Fibroblast of upper back skin (primary cell): ENCODE measurements around the gene NKTR.
A peak's percentile ranks its signal among the peaks of the same experiment; 100 is the strongest.
"Not testable (repeated sequence)": the region's sequence is repeated elsewhere in the genome, so short reads cannot be mapped to it uniquely, and the experiment has no call there.

ENCODE experiments used
- DNase-seq: peaks from one replicate; pipeline ENCODE4 v3.0.0-alpha.2; 2013

The NKTR gene

DNA sequence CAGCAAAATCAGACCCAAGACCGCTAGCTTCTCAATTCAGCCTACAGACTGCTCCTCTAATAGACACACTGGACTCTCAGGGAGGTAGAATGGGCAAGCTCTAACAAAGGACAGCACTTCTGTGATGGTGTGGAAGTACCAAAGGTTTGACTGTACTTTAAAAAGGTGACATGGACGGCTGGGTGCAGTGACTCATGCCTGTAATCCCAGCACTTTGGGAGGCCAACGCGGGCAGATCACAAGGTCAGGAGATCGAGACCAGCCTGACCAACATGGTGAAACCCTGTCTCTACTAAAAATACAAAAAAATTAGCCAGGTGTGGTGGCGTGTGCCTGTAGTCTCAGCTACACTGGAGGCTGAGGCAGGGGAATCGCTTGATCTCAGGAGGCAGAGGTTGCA is 3.4 kb upstream of the NKTR start:
- not testable (repeated sequence) for DNase-seq

DNA sequence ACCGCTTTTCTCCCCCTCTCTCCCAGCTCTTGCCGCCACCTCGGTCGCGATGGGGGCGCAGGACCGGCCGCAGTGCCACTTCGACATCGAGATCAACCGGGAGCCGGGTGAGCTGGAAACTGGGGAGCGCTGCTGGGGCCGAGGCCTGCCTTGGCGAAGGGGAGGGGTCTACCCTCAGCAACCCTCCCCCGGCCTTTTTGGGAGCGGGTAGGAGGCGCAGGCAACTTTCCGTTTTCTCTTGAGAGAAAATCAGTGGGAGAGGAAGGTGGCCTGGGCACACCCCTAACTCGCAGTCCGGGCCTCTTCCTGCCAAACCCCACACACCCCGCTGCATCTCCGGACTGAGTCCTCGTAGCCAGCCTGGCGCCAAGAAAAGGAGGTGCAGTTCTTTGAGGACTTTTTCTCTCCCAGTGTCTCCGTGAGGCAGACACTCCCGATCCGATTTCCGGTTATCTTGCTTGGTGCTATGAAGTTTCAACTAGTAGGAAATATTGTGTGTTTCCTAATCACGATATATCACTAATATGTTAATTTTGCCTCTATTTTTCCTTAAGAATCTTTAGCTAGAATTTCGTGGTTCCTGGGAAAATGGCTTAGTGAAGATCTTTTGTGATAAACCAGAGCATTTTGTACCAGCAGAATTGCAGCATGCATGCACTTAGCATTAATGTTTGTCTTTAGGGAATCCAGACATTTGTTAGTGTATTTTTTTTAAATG is 631 bp downstream of the NKTR start:
- peak; percentile 65 for DNase-seq

DNA sequence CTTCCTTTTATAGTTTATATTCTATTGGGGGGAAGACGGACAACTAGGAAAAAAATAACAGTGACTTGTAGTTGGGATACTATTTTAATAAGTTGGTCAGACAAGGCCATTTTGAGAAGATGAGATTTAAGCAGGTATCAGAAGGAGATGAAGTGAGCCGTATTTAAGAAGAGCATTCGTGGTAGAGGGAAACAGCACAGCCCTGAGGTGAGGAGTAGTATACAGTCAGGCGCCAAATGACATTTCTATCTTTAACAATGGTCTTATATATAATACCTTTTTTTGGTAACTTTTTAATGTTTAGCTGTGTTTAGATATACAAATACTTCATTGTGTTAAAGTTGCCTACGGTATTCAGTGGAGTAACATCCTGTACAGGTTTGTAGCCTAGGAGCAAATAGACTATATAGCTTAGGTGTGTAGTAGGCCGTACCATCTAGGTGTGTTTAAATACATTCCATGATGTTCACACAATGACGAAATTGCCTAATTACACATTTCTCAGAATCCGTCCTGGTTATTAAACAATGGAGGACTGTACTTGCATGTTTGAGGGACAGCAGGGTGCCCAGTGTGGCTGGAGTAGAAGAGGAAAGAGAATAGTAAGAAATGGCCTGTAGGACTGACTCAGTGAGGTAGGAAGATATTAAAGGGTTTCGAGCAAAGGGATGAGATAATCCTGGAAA is 1.6 kb downstream of the NKTR start:
- DNase-seq = no peak

- DNase-seq = no peak
Observed at GRCh38 chr3:42602961-42603360, 2.5 kb downstream of the NKTR start.

DNA sequence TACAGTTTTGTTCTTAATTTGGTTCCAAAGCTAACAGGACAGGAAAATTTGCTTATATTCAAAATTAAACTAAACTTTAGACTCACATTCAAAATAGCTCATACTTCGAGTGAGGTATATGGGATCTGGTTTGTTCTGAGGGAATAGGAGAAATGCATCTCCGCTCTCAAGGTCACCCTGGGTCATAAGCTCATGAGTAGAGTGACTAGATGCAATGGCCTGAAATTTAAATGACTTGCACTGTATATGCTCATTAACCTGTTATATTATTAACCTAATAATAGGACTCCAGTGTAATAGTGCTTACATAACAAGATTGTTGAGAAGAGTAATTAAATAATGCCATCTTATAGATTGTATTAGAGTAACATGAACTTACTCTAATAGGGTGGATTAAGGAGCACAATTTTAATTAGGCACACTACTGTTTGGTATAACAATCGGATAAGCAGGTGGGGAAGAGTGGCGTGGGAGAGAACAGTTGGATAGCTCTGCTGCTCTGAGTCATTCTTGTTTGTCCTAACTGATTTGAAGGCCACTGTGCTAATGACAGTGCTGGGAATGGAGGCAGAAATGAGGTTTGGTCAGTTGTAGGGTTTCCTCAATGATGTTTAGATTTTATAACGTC is 5.2 kb downstream of the NKTR start:
- DNase-seq = no peak

GRCh38 chr3:42608581-42608980 is 8.1 kb downstream of the NKTR start:
- peak; percentile 43 for DNase-seq

GRCh38 chr3:42610976-42611375 is 10.5 kb downstream of the NKTR start:
- DNase-seq = no peak

DNA sequence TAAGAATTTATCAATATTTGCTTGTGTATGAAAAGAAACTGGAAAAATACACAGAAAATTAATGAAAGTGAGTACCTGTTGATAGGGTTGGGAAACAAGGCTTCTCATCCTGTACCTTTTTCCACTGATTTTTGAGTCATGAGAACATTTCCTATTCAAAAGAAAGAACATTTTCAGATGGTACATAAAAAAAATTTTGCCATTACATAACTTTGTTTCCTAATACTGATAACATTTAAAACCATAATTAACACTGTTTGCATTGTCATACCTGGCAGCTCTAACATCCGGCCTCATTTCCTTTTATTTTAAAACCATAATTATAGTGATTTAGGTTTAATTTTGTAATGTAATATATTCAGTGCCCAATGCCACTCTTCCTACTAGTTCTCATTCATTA is 11.7 kb downstream of the NKTR start:
- DNase-seq = no peak

DNA sequence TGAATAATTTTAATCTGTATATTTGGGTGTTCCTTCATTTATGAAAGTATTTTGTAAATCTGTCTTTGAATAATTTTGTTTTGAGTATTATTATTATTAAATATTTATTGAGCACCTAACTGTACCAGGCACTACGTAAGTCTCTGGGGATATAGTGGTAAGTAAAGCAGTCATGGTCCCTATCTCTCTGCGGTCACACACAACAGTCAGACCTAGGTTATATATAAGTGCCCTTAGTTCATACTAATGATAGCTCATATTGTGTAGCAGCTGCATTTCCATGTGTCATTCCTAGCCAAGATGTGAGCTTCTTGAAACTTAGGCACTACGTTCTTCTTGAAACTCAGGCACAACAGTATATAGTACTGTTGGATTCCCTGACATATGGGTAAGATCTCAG is 12.4 kb downstream of the NKTR start:
- no peak for DNase-seq

DNA sequence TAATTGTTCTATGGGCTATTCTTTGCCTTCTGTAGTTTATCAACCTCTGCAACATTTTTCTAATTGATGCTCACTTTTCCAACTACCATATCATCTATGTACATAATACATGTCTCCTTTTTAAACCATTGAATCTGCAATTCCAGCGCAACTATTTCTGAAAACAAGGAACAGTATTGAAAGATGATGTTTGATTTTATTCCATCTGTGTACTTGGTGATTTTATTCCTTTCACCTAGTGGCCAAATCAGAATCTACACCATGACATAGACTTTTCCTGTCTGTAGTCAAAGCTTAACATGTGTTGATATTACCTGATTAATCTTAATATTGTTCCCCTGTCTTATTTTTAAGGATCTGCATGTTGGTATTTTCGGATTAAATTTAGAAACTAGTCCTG is 13.0 kb downstream of the NKTR start:
- no peak for DNase-seq

- no peak for DNase-seq
Observed at GRCh38 chr3:42631620-42632019, 31.1 kb downstream of the NKTR start.

DNA sequence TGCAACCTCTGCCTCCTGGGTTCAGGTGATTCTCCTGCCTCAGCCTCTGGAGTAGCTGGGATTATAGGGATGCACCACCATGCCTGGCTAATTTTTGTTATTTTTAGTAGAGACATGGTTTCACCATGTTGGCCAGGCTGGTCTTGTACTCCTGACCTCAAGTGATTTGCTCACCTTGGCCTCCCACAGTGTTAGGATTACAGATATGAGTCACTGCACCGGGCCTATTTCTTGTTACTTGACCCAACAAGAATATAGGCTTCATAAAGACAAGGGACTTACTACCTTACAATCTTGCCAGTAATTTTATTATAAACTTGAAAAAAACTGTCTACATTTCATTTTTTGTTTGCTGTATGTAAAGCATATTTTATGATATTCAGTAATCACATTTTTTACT is 31.7 kb downstream of the NKTR start:
- no peak for DNase-seq

GRCh38 chr3:42633544-42633943 is 33.1 kb downstream of the NKTR start:
- no peak for DNase-seq

GRCh38 chr3:42635111-42635510 is 34.6 kb downstream of the NKTR start:
- peak; percentile 21 for DNase-seq

- DNase-seq = no peak
Observed at GRCh38 chr3:42637001-42637400, 36.5 kb downstream of the NKTR start.

DNA sequence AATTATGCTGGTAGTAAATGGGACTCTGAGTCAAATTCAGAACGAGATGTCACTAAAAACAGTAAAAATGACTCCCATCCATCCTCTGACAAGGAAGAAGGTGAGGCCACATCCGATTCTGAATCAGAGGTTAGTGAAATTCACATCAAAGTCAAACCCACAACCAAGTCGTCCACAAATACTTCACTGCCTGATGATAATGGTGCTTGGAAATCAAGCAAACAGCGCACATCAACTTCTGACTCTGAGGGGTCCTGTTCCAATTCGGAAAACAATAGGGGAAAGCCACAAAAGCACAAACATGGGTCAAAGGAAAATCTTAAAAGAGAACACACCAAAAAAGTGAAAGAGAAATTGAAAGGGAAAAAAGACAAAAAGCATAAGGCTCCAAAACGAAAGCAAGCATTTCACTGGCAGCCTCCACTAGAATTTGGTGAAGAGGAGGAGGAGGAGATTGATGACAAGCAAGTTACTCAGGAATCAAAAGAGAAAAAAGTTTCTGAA is 37.9 kb downstream of the NKTR start:
- no peak for DNase-seq

DNA sequence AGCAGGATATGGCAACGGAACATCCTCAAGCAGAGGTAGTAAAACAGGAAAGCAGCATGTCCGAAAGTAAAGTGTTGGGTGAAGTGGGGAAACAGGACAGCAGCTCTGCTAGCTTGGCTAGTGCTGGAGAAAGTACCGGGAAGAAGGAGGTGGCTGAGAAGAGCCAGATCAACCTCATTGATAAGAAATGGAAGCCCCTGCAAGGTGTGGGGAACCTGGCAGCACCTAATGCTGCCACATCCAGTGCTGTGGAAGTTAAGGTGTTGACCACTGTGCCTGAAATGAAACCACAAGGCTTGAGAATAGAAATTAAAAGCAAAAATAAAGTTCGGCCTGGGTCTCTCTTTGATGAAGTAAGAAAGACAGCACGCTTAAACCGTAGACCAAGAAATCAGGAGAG is 38.7 kb downstream of the NKTR start:
- no peak for DNase-seq

DNA sequence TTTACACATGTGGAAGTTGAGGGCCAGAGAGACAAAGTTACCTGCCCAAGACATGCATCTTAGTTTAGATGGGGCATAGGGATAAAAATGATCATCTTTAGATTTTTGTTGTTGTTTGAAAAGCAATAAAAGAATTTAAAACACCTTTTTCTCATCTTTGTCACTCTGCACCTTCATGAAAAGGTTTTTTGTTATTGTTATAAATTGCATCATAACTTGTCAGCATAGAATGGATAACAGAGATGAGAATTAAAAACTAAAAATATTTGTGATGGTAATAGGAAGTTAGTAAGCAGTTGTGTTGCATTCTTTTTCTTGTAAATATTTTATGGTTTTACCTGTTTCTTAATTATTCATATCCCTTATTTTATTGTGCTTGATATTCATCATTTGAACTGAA is 39.6 kb downstream of the NKTR start:
- DNase-seq = no peak

- DNase-seq = no peak
Observed at GRCh38 chr3:42640771-42641370, 40.4 kb downstream of the NKTR start.

- DNase-seq = no peak
Observed at GRCh38 chr3:42647821-42648459, 47.5 kb downstream of the NKTR start.

GRCh38 chr3:42649006-42649405 is 48.5 kb downstream of the NKTR start:
- DNase-seq = no peak

DNA sequence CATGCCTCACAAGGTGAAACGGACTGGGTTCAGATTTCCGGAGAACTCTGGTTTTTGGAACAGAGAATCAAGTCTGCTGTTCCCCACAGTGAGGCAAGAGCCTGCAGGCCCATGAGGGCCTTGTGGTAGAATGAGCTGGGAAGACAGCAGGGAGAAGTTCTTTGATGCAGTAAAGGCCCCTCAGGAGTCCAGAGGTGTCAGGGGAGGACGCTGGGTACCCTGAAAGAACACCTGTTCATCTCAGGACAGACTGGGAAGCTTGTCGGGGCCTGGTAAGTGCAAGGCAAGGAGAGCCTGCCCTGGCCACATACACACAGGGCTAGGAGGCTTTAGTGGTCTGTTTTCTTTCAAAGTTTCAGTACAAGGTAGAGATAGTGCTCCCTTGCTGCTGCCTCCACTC is 49.3 kb downstream of the NKTR start:
- DNase-seq = no peak
